HCT116 (cell line): ENCODE results near the gene TREM1. TPM values are rescaled to one million over a fixed set of nuclear protein-coding genes. Genes with fewer than 3 reads are reported as not detected.

Experiments used
- ATAC-seq: fragments of 200-7000 bp; cut with Tn5 transposase; 2 replicates; pipeline ENCODE4 v1.9.1; 2020; ENCODE audit warnings: mild to moderate bottlenecking, moderate library complexity
- BruUV-seq: library from RNA; stranded (reverse); fragments of 400-500 nt; replicated peaks from 2 replicates; lab custom pipeline; 2021; lab: Mats Ljungman, UMichigan
- CTCF ChIA-PET: fragments of 300-600 bp; sonication (Branson Sonifier 250); formaldehyde crosslinking; loops from one replicate; lab custom pipeline; 2021; ENCODE audit warnings: antibody characterized with exemption; lab: Charles Lee
- POLR2A ChIA-PET: fragments of 300-600, 350-600 bp; sonication (Branson Sonifier 250); formaldehyde crosslinking; loops from one replicate; lab custom pipeline; 2021; ENCODE audit warnings: antibody characterized with exemption; lab: Charles Lee
- RAD21 ChIA-PET, 2 experiments: fragments of 300-600 bp; sonication (Branson Sonifier 250); formaldehyde crosslinking; loops; one replicate each; lab custom pipeline; 2023; ENCODE audit warnings: low total read pairs in 2 of 2; ENCODE audit not compliant: uncharacterized antibody in 2 of 2, unreplicated experiment in 2 of 2, low non-redundant PET in 1 of 2; lab: Charles Lee
- DNase-seq: peaks from one replicate; pipeline ENCODE4 v3.0.0-alpha.2; 2010; ENCODE audit warnings: low read depth, low spot score
- H2AFZ ChIP-seq: fragments of 200-600 bp; shearing (Covaris generic), sonication (generic); 2 replicates; pipeline ENCODE4 v1.6.1; 2017; ENCODE audit warnings: low read depth, mixed run types, mixed read lengths, antibody characterized with exemption, low read length; ENCODE audit not compliant: poor library complexity, severe bottlenecking
- H3K27ac ChIP-seq: 2 replicates; pipeline ENCODE4 v1.5.1; 2012; ENCODE audit warnings: low read depth, low read length
- H3K27me3 ChIP-seq: fragments of 200-600 bp; sonication (generic); 2 replicates; pipeline ENCODE4 v1.6.1; 2016; ENCODE audit warnings: mixed run types, low read length, mixed read lengths; ENCODE audit not compliant: insufficient read depth
- H3K36me3 ChIP-seq, 2 experiments: fragments of 200-500 bp in 1 of 2; fragments of 200-600 bp in 1 of 2; sonication (Bioruptor generic) in 1 of 2; sonication (generic) in 1 of 2; 2 replicates each; pipeline versions ENCODE4 v1.5.1 to v1.6.1; 2014 to 2016; ENCODE audit warnings: low read length in 2 of 2, inconsistent platforms in 1 of 2, mixed read lengths in 1 of 2, mixed run types in 1 of 2; ENCODE audit not compliant: insufficient read depth in 2 of 2, control insufficient read depth in 1 of 2
- H3K4me1 ChIP-seq, 2 experiments: fragments of 200-600 bp in 1 of 2; sonication (generic) in 1 of 2; 2 replicates each; pipeline versions ENCODE4 v1.5.1 to v1.6.1; 2012 to 2017; ENCODE audit warnings: low read length in 2 of 2, inconsistent platforms in 1 of 2, mild to moderate bottlenecking in 1 of 2, mixed read lengths in 1 of 2, mixed run types in 1 of 2, moderate library complexity in 1 of 2; ENCODE audit not compliant: insufficient read depth in 2 of 2, control insufficient read depth in 1 of 2
- H3K4me2 ChIP-seq: fragments of 200-600 bp; sonication (generic); 2 replicates; pipeline ENCODE4 v1.6.1; 2017; ENCODE audit warnings: mixed run types, low read length, mixed read lengths
- H3K4me3 ChIP-seq, 2 experiments: fragments of 200-600 bp in 1 of 2; sonication (generic) in 1 of 2; replicated peaks in 1 of 2; 2 replicates each; pipeline ENCODE4 v1.5.1; 2011 to 2016; ENCODE audit warnings: low read length in 2 of 2, control low read depth in 1 of 2, low read depth in 1 of 2, mild to moderate bottlenecking in 1 of 2, mixed read lengths in 1 of 2, mixed run types in 1 of 2
- H3K79me2 ChIP-seq: fragments of 200-600 bp; sonication (generic); 2 replicates; pipeline ENCODE4 v1.6.1; 2017; ENCODE audit warnings: mild to moderate bottlenecking, mixed run types, low read length, moderate library complexity, mixed read lengths; ENCODE audit not compliant: insufficient read depth
- H3K9ac ChIP-seq: fragments of 200-600 bp; sonication (generic); 2 replicates; pipeline ENCODE4 v1.6.1; 2016; ENCODE audit warnings: low read length, mixed read lengths
- H3K9me2 ChIP-seq: fragments of 200-600 bp; sonication (generic), shearing (Covaris generic); 2 replicates; pipeline ENCODE4 v1.6.1; 2017; ENCODE audit warnings: mixed run types, mild to moderate bottlenecking, moderate library complexity; ENCODE audit not compliant: insufficient read depth
- H3K9me3 ChIP-seq, 2 experiments: fragments of 200-500 bp in 1 of 2; fragments of 200-600 bp in 1 of 2; sonication (Bioruptor generic) in 1 of 2; sonication (generic) in 1 of 2; 2 replicates each; pipeline ENCODE4 v1.6.1; 2014 to 2017; ENCODE audit warnings: low read length in 2 of 2, mixed read lengths in 2 of 2, inconsistent platforms in 1 of 2, low read depth in 1 of 2, mild to moderate bottlenecking in 1 of 2, mixed run types in 1 of 2, moderate library complexity in 1 of 2; ENCODE audit not compliant: control insufficient read depth in 1 of 2, insufficient read depth in 1 of 2
- H4K20me1 ChIP-seq: fragments of 200-600 bp; sonication (generic), shearing (Covaris generic); 2 replicates; pipeline ENCODE4 v1.6.1; 2017; ENCODE audit warnings: mixed run types, mild to moderate bottlenecking, moderate library complexity; ENCODE audit not compliant: insufficient read depth
- FOSL1 ChIP-seq: IDR thresholded peaks from 2 replicates; pipeline ENCODE4 v1.6.1; 2012; ENCODE audit warnings: low read depth
- POLR2A ChIP-seq: IDR thresholded peaks from 2 replicates; pipeline ENCODE4 v1.7.0; 2011; ENCODE audit warnings: borderline replicate concordance; ENCODE audit not compliant: insufficient read depth, insufficient read length; ENCODE audit errors: extremely low read depth
- POLR2AphosphoS5 ChIP-seq: IDR thresholded peaks from 2 replicates; pipeline ENCODE4 v1.6.1; 2011; ENCODE audit warnings: mild to moderate bottlenecking, low read depth, low read length, moderate library complexity
- TCF7L2 ChIP-seq: IDR thresholded peaks from 2 replicates; pipeline ENCODE4 v1.7.0; 2011; ENCODE audit warnings: borderline replicate concordance, inconsistent platforms; ENCODE audit not compliant: insufficient read depth, insufficient read length; ENCODE audit errors: extremely low read depth
- YY1 ChIP-seq: IDR thresholded peaks from 2 replicates; pipeline ENCODE4 v1.6.1; 2011; ENCODE audit warnings: low read length, low read depth, moderate library complexity, mild to moderate bottlenecking; ENCODE audit not compliant: insufficient replicate concordance; ENCODE audit errors: extremely low read depth
- ZFX ChIP-seq: fragments of 450-650 bp; IDR thresholded peaks from 2 replicates; pipeline ENCODE4 v1.6.1; 2017
- intact Hi-C: fragments of 100-400 bp; cut with micrococcal nuclease; formaldehyde crosslinking; loops from 2 replicates; pipeline ENCODE4 v1.10.0; 2022
- total RNA-seq: library from RNA; stranded (reverse); gene quantifications from one replicate; pipeline ENCODE4 v1.2.1, GENCODE V29; 2021; ENCODE audit not compliant: unreplicated experiment

Gene TREM1
- total RNA-seq, 1 experiment from 2014 or later, result 0.22 TPM

- Histone ChIP-seq H3K79me2 (no peaks in the 10 kb centered on the region), H3K9ac (no peak overlapping the region), H3K27ac (no peak overlapping the region), H3K4me1 (no peaks in the 10 kb centered on the region), H3K4me2 (no peak overlapping the region), H3K27me3 (no peaks in the 10 kb centered on the region), H3K9me3 (no peaks in the 10 kb centered on the region), H3K36me3 (no peaks in the 10 kb centered on the region), H3K4me3 (no peak overlapping the region), H4K20me1 (no peaks in the 10 kb centered on the region), H3K9me2 (no peaks in the 10 kb centered on the region; the same call in 1 of the 2 replicates), H2AFZ (no peak overlapping the region)
- CTCF ChIA-PET, result interaction anchor here (0.7 to 2.1 kb wide), 2 partner anchors 9 to 18 kb away, joined by 3 to 9 read pairs; no protein-coding TSS in a partner anchor
- RAD21 ChIA-PET, result no interaction called here
- BruUV-seq, result no TSS peak
- ATAC-seq (no peak), DNase-seq (no peak)
- POLR2A ChIA-PET, result no interaction called here
- intact Hi-C loops, result no loop called here
- TF ChIP-seq ZFX, result no peak
These were observed 1.7 kb upstream of the TREM1 start for GRCh38 chr6:41288030-41288753.

DNA sequence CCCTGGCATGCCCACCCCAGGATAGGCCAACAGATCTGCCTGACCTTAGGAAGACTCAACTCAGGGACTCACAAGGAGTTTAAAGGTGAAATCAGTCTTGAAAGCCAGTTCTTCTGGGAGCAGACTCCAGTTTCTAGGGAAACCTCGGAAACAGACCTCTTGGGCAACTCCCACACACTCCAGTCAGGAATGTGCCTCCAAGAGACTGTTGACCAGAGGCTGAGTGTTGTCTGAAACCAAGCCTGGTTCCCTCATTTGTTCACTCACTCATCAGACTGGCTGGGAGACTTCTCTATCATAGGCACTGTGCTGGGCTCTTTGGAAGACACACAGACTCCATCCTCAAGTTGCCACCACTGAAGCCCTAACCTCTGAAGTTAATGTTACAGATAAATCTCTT is 1.8 kb downstream of the TREM1 start:
- POLR2A ChIA-PET, result no interaction called here
- no peaks in the 10 kb centered on the region for H3K36me3 ChIP-seq
- no peak overlapping the region for H3K9ac ChIP-seq
- BruUV-seq, result no TSS peak
- no peaks in the 10 kb centered on the region for H3K27me3 ChIP-seq
- H3K4me1 ChIP-seq, result no peaks in the 10 kb centered on the region
- H3K9me3 ChIP-seq, result no peaks in the 10 kb centered on the region
- no peak overlapping the region for H2AFZ ChIP-seq
- H3K9me2 ChIP-seq, result no peaks in the 10 kb centered on the region
- H3K4me2 ChIP-seq, result no peak overlapping the region
- RAD21 ChIA-PET, result no interaction called here
- no peak for DNase-seq
- intact Hi-C loops, result no loop called here
- no peak for TF ChIP-seq POLR2A
- no peak for TF ChIP-seq YY1
- TF ChIP-seq TCF7L2, result no peak
- TF ChIP-seq POLR2AphosphoS5, result no peak
- TF ChIP-seq FOSL1, result no peak
- no peak for ATAC-seq
- H3K27ac ChIP-seq, result no peak overlapping the region
- CTCF ChIA-PET, result no interaction called here
- H3K4me3 ChIP-seq, result no peak overlapping the region
- H3K79me2 ChIP-seq, result no peaks in the 10 kb centered on the region
- H4K20me1 ChIP-seq, result no peaks in the 10 kb centered on the region
